GM18870 (cell line): ENCODE data around the gene ADAMTS19.
"Not testable (repeated sequence)": the region's sequence is repeated elsewhere in the genome, so short reads cannot be mapped to it uniquely, and the experiment has no call there.

Experiments
- ATAC-seq: cut with Tn5 transposase; IDR thresholded peaks from one replicate; pipeline ENCODE4 v1.9.1; 2021; ENCODE audit warnings: moderate library complexity; ENCODE audit not compliant: unreplicated experiment

ADAMTS19 gene

GRCh38 chr5:129591508-129592160 is 131.5 kb downstream of the ADAMTS19 start:
- ATAC-seq: no peak

DNA sequence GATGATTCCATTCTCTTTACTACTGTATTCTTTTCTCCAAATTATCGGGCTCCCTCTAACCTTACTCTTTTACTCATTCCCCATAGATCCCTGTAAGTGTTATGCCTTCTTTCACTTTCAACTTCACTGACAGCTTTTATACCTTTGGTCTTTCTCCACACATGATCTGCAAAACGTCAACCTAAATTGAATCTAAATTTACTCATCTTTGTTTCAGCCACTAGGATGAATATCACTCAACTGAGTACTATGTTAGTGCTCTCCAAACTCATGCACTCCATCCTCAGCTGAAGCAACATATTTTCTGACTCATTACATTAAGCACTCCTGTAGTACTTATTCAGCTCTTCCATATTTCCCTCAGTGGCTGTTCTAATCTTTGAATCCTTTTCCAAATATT is 133.4 kb downstream of the ADAMTS19 start:
- ATAC-seq: peak; percentile 71

DNA sequence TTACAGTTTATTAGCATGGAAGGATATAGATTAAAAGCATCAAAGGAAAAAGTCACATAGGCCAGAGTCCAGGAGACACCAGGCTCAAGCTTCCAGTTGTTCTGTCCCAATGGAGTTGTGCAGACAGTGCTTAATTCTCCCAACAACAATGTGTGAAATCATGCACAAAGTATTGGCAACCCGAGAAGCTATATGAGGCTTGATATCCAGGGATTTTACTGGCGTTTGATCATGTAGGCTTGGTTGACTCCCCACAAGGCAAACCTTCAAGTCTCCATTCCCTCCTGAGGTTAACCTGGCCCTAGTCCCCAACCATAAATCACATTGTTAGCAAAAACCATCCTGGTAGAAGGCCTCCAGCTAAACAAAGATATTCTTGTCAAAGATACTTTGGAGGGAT is 141.5 kb downstream of the ADAMTS19 start:
- no peak for ATAC-seq

GRCh38 chr5:129608350-129608749 is 148.3 kb downstream of the ADAMTS19 start:
- no peak for ATAC-seq

DNA sequence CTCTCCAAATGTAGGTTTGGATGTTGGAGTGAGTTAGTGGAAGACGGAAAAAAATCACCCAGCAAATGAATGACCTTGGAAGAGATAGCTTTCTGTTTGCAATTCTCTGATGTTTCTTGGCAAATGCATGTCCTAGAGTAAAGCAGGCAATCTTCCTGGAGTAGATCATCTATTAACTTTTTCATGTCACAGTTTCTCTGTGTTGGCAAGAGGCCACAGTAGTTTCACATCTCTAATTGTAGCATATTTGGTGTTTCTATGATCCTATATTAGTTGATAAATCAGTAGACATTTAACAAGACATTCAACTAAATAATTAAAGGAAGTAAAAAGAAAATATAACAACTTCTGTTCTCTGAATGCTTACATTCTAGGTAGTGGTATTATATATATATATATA is 149.6 kb downstream of the ADAMTS19 start:
- ATAC-seq: peak; percentile 94

GRCh38 chr5:129616517-129616916 is 156.4 kb downstream of the ADAMTS19 start:
- ATAC-seq: no peak

DNA sequence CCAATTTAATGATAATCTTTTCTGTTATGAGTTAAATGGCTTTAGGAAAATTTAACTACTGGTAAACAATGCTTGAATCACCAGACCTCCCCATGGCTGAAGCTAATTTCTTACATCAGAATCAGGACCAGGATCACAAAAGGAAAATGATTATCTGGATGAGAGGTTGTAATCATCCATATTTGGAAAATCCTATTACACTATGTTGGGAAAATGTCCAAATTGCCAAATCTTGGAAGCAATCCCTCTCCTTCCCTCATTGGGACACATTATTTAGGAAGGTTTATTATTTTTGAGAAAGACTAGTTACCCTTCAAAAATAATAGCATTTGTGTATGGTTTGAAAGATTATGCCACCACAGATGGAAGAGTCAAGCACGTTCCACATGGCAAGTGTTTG is 157.1 kb downstream of the ADAMTS19 start:
- no peak for ATAC-seq

DNA sequence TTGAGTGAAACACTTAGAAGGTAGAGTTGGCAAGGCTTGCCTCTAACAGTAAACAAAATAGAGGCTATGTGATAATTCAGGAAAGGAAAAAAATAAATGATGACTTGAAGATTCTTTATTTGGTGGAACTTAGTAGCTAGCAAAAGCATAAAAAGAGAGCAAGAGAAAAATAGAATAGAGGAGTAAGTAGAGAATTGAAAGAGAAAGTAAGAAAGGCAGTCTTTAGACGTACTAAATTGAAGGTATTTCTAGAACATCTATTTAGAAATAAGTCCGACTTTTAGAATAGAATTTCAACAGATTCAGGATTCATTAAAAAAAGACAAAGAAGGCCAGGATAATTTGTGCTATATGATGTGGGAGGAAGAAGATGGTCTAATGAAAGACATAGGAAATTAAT is 159.7 kb downstream of the ADAMTS19 start:
- ATAC-seq: no peak

DNA sequence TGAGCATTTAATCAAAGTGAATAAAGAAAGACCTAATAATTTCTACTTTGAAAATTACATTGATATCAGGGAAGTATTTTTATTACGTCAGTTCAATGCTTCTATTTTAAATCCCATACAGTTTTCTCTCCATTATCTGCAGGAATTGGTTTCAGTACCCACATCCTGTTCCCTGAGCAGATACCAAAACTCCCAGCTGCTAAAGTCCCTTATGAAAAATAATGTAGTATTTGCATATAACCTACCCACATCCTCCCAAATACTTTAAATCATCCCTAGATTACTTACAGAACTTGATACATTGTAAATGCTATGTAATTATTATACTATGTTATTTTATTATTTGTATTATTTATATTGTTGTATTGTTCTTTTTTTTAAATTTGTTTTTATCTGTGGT is 162.4 kb downstream of the ADAMTS19 start:
- ATAC-seq: no peak

DNA sequence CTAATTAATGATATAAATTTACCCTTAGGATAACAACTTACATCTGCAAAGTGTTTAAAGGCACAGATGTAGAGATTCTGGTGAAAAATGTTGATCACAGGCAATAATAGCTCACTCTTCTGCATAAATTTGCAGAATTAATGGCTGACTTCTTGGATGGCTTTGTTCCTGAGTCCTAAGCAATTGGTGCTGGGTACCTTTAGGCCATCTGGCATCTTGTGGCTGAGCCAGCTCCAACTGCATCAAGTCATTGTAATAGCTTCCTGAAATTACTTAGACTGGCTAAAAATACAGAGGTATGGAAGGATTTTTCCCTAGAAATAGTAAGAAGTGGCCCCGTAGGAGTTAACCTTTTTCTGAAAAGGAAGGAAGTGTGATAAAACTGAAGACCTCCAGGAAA is 169.5 kb downstream of the ADAMTS19 start:
- no peak for ATAC-seq

GRCh38 chr5:129630101-129630500 is 170.0 kb downstream of the ADAMTS19 start:
- no peak for ATAC-seq

DNA sequence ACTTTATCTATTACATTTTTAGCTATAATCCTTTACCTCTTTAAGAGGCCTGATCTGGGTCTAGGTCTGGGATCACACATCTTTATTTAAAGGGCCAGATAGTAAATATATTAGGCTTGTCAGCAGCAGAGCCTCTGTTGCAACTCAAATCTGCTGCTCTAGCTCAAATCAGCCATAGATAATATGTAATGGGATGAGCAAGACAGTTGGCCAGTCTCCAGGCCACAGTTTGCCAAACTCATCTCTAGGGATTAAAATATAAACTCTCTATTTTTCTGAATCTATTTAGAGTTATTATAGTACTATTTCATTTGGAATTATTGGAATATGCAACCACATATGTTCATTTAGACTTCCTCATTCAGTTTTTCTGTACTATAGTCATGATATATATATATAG is 171.9 kb downstream of the ADAMTS19 start:
- ATAC-seq: no peak

DNA sequence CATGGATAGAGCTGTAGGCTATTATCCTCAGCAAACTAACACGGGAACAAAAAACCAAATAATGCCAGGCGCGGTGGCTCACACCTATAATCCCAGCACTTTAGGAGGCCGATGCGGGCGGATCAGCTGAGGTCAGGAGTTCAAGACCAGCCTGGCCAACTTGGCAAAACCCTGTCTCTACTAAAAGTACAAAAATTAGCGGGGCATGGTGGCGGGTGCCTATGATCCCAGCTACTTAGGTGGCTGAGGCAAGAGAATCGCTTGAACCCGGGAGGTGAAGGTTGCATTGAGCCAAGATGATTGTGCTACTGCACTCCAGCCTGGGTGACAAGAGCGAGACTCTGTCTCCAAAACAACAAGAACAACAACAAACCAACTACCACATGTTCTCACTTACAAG is 177.4 kb downstream of the ADAMTS19 start:
- ATAC-seq: not testable (repeated sequence)

- no peak for ATAC-seq
Measured at GRCh38 chr5:129639331-129639730, 179.2 kb downstream of the ADAMTS19 start.

GRCh38 chr5:129652349-129653056 is 192.4 kb downstream of the ADAMTS19 start:
- ATAC-seq: no peak

DNA sequence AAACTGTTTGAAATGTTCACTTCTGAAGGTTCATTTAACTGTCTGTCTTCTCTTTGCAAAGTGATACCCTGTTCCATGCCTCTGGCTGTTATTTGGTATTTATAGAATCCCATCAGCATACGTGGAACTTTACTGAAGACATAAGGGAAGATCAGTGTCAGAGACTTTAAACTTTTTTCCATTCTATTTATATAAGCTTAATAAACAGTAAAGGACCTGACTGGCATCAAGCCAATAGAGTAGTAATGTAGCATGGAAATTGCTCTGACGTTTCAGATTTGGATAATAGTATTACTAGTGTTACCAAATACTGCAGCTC is 192.9 kb downstream of the ADAMTS19 start:
- ATAC-seq: no peak

- ATAC-seq: no peak
Measured at GRCh38 chr5:129653442-129653841, 193.3 kb downstream of the ADAMTS19 start.

DNA sequence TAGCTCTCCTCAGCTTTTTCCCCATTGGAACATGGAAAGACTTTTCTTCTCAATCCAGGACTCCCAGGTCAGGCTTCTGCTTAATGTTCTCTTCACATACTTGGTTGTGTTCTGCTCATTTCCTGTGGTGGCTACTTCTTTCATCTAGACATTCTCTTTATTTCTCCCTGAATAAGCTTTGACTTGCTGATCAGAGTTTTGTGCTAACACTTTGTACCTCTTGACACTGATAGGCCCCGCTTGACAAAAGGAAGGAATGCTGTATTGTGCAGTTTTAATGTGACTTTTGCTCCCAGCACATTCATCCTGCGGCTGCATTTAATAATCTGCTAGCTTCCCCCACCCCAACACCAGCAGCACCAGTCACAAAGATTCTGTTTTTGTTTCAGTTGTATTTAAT is 196.9 kb downstream of the ADAMTS19 start:
- ATAC-seq: no peak

GRCh38 chr5:129658801-129659200 is 198.7 kb downstream of the ADAMTS19 start:
- no peak for ATAC-seq

- ATAC-seq: no peak
Measured at GRCh38 chr5:129661366-129662035, 201.4 kb downstream of the ADAMTS19 start.

- ATAC-seq: peak; percentile 60
Measured at GRCh38 chr5:129664336-129664937, 204.3 kb downstream of the ADAMTS19 start.

DNA sequence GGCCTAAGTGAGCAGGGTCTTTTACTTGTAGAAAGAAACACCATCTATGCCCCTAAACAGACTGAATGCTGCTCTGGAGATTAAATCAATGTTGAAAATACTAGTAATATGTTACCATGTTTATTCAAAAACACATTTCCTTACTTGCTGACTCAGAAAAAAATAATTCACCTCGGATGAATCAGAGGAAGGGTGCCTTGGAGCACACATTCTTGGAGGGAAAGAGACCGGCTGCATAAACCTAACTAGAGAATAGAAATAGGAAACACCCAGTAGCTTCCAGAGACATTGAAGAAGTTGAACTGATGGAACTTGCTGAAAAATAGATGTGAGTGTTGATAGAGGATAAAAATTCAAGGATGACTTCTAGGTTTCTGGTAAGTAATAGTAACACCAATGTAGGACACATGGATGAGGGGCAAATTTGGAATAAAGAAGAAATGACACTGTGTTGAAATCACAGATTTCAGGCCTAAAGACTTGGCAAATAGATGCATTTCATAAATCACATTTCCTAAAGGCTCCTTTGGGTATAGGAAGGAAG is 210.9 kb downstream of the ADAMTS19 start:
- ATAC-seq: no peak
